Choroid plexus epithelial cell (primary cell): ENCODE data around the gene RHBDL2.
"Not testable (repeated sequence)": the region's sequence is repeated elsewhere in the genome, so short reads cannot be mapped to it uniquely, and the experiment has no call there.

Experiments
- DNase-seq: peaks from one replicate; pipeline ENCODE4 v3.0.0-alpha.2; 2010; ENCODE audit warnings: low read depth
- H3K4me3 ChIP-seq: 2 replicates; pipeline ENCODE4 v1.5.1; 2011; ENCODE audit warnings: low read depth, mild to moderate bottlenecking, control low read depth, low read length, moderate library complexity
- CTCF ChIP-seq: conservative IDR thresholded peaks from 2 replicates; pipeline ENCODE4 v1.5.1; 2011; ENCODE audit warnings: low read depth, mild to moderate bottlenecking, control low read depth, inconsistent platforms, low read length, moderate library complexity

RHBDL2 gene

GRCh38 chr1:38973659-38974437 lies 32.2 kb upstream of the RHBDL2 start:
- no peak overlapping the region for H3K4me3 ChIP-seq
- TF ChIP-seq CTCF, result no peak
- DNase-seq, result no peak

- not testable (repeated sequence) for DNase-seq, H3K4me3 ChIP-seq
Observed at GRCh38 chr1:38973145-38973544, 31.5 kb upstream of the RHBDL2 start.

- no peak overlapping the region for H3K4me3 ChIP-seq
- no peak for TF ChIP-seq CTCF
- DNase-seq, result no peak
Observed at GRCh38 chr1:38964140-38964548, 22.5 kb upstream of the RHBDL2 start.

GRCh38 chr1:38962560-38962959 lies 20.9 kb upstream of the RHBDL2 start:
- no peak for TF ChIP-seq CTCF
- no peak for DNase-seq
- no peak overlapping the region for H3K4me3 ChIP-seq

- peak; percentile 63 for DNase-seq
- no peak for TF ChIP-seq CTCF
- no peak overlapping the region for H3K4me3 ChIP-seq
Observed at GRCh38 chr1:38962113-38962512, 20.5 kb upstream of the RHBDL2 start.

GRCh38 chr1:38958967-38959366 lies 17.3 kb upstream of the RHBDL2 start:
- peak; percentile 81 for DNase-seq
- no peak overlapping the region for H3K4me3 ChIP-seq
- TF ChIP-seq CTCF, result no peak

- H3K4me3 ChIP-seq, result no peak overlapping the region
- no peak for TF ChIP-seq CTCF
- no peak for DNase-seq
Observed at GRCh38 chr1:38953433-38953860, 11.8 kb upstream of the RHBDL2 start.
